ENCODE data around the gene GPHB5. TPM values are rescaled to one million over a fixed set of nuclear protein-coding genes. Genes with fewer than 3 reads are reported as not detected.

Gene GPHB5
- total and polyA plus RNA-seq, 9 of the 15 experiments (the other 6 are each of a cell fraction or from before 2014, with no cell fraction given): not detected

DNA sequence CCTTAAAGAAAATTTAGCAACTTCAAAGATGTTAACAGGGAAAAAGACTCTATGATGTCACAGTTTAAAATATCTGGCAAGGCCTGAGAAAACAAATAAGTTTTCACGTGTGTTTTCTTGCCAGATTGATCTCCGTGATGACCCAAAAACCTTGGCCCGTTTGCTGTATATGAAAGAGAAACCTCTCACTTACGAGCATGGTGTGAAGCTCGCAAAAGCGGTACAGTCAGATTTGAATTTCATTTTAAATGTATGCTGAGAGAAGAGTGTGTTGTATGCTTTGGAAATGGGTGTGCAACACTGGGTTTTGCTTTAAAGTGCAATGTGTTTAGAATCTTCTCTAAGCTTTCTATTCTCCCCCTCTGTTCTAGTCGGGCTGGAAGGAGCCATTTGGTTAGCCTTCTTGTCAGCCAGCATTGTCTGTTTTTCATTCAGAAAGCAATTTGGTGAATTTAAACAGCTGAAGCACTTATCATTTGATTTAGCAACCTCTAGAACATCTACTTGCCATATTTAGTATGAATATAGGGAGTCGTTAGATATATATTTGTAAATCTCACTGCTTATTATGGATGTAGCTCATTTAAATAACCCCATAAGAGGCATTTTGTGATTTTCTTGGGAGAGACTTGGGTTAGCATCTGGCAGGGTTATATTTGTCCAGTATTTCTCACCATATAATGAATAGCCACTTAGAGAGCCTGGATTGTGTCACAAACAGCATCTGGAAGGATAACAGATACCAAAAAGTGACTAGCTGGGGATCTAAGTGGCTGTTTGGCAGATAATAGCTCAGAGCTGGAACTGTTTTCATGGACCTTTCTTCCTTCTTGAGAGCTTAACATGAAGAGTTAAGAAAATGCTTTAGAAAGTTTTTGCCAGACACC is 35.5 kb downstream of the GPHB5 start:
- no TSS peak for BruUV-seq (replicated peaks)

More for the DNA sequence above, 35.5 kb downstream of the GPHB5 start:
- intact Hi-C loops (cut with micrococcal nuclease): no loop called here
- Histone ChIP-seq H3K4me1 (replicated peaks in 1 of 2; ENCODE audit: control insufficient read depth in 2 of 2, insufficient read depth in 2 of 2, low read length in 2 of 2) (no peaks in the 10 kb centered on the region), H3K4me3 (no peak overlapping the region), H3K9me1 (ENCODE audit: control insufficient read depth, insufficient read depth, low read length) (no peaks in the 10 kb centered on the region), H4K20me1 (replicated peaks; ENCODE audit: control insufficient read depth, insufficient read depth, low read length) (no peaks in the 10 kb centered on the region), H2AFZ (ENCODE audit: low read depth, low read length) (no peak overlapping the region), H3K27ac (ENCODE audit: extremely low read depth, low read depth, low read length) (no peak overlapping the region), H3K4me2 (ENCODE audit: insufficient read depth, low read length) (no peak overlapping the region), H3K79me2 (ENCODE audit: control insufficient read depth, insufficient read depth, low read length) (no peaks in the 10 kb centered on the region), H3K9ac (ENCODE audit: insufficient read depth in 1 of 2, low read depth in 2 of 2, low read length in 2 of 2) (no peak overlapping the region), H3K27me3 (ENCODE audit: control insufficient read depth in 2 of 2, insufficient read depth in 2 of 2, low read length in 2 of 2) (0 out of 5 replicates have a peak, but pooled peaks cover 0 to 4% of the 10 kb centered on the region in 2 experiments), H3K36me3 (ENCODE audit: control insufficient read depth, insufficient read depth, low read length) (no peaks in the 10 kb centered on the region), H3K9me3 (replicated peaks; ENCODE audit: control insufficient read depth, insufficient read depth, low read depth, low read length) (no peaks in the 10 kb centered on the region)
- ChIA-PET POLR2A (interaction anchor here (1.4 kb wide), 1 partner anchor 13 kb away, joined by 4 read pairs; no protein-coding TSS in a partner anchor), CTCF (ENCODE audit: low intra/inter-chr PET ratio) (no interaction called here)
- ATAC-seq (no peak), FAIRE-seq (no peak), DNase-seq (ENCODE audit: extremely low read depth in 1 of 4, low spot score in 3 of 4) (no peak)
- 0% methylated on average over 8 of the region's 8 CpGs for WGBS (ENCODE audit: insufficient coverage, low coverage, missing lambda C conversion rate)
- TF ChIP-seq SMAD4 (CRISPR knock-in tag; conservative IDR thresholded peaks at IDR 0.05): no peak
- TF ChIP-seq ZSCAN29 (IDR thresholded peaks at IDR 0.05): no peak
- no peak for TF ChIP-seq ZBTB1 (CRISPR knock-in tag; IDR thresholded peaks at IDR 0.05; ENCODE audit: borderline replicate concordance, low read depth)
- no peak for TF ChIP-seq ZNF407 (IDR thresholded peaks at IDR 0.05; ENCODE audit: low read depth)
- no peak for TF ChIP-seq EZH2 (IDR thresholded peaks at IDR 0.05; ENCODE audit: borderline replicate concordance, low read depth, low read length)
- TF ChIP-seq NCOR1 (IDR thresholded peaks at IDR 0.05): no peak
- in situ Hi-C loops (cut with MboI): loop anchor here (25.0 kb wide), 1 partner anchor 1396 kb away; no protein-coding TSS in a partner anchor

Measured in K562 (cell line).